D341Med (cell line): Measurements from ENCODE around the gene FIZ1.

Source experiments
- DNase-seq: peaks from one replicate; pipeline ENCODE4 v3.0.0; 2012; ENCODE audit warnings: low spot score

Gene FIZ1, protein sequence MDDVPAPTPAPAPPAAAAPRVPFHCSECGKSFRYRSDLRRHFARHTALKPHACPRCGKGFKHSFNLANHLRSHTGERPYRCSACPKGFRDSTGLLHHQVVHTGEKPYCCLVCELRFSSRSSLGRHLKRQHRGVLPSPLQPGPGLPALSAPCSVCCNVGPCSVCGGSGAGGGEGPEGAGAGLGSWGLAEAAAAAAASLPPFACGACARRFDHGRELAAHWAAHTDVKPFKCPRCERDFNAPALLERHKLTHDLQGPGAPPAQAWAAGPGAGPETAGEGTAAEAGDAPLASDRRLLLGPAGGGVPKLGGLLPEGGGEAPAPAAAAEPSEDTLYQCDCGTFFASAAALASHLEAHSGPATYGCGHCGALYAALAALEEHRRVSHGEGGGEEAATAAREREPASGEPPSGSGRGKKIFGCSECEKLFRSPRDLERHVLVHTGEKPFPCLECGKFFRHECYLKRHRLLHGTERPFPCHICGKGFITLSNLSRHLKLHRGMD

DNA sequence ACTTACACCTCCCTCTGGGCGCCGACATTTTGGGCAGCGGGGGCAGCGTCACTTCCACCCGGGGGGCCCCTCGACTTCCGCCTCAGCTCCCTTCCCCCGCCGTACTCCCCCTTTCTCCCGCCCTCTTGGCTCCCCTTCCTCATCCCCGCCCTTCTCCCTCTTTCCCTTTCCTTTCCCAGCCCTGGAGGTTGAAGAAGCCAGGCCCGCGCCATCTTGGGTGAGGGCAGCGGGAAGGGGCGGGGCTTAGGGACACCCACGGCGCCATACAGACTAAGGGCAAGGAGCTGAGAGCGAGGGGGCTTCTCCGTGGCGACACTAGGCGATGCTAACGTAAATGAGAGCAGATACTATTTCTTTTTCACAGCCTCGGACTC, at the start of gene FIZ1:
FIZ1 (minus strand) TSS at position 50 of the 374 bp plus-strand sequence. CDS start 1,652 bp downstream, outside the sequence.
- peak; percentile 86 for DNase-seq

DNA sequence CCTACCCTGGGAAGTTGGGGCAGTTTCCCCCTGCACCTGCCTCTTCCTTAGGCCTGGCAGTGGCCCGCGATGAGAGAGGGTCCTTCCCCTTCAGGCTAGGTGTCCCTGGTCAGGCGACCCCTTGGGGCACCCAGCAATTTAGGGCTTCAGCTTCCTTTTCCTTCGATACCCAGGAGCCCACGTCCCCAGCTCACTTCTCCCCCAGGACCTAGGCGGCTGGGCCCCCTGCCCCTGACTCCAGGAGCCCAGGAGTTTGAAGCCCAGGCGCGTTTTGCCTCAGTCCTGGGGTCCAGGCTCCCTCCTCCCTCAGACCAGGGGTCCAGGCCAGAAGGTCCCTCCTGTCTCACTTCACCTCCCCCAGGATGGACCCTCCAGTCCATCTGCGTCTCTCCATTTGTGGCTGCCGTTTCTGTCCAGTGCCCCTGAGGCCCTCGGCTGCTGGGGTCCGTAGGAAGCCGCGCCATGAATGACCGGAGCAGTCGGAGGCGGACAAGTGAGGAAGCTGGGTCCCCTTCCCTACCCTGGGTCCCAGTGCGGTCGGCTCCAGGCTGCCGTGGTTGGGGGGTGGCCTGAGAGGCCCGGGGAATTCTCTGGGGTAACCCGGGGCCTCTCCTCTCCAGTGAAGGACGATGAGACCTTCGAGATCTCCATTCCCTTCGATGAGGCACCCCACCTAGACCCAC, 49.4 kb upstream of the FIZ1 start:
- DNase-seq, result no peak

DNA sequence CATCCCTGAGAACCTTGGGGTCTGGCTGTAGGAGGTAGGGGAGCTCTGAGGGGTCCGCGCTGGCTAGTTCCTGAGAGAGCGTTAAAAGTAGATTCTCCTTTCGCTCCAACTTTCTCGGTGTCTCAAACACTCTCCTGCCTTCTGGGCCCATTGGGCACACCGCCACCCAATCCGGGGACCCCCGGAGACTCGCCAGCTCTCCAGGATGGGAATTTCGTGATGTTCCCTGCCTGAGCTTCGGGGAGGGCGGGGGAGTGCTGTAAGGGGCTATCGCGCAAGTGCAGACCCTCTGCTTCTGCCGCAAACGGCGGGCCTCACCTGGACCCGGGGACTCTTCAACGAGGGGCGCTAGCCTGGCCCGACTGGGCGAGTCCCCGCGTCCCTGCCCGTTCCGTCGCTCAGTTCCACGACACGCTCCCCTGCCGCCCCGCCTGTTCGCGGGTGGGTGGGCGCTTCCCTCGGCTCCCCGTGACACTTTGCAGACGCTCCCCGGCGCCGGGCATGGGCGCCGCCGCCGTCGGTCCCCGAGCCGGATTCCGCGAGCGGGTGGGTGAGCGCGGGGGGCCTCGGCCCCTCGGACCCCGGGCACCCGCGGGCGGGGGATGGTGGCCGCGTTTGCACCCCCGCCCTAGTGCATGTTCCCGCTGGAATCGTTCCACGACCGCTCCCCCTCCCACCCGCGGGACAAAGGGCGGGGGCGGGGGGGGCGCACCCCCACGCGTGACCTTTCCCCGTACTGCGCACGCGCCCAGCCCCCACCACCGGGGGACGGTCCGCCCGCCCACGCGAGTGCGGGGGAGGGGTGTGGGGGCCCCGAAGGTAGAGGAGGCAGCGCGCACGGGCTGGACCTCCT, 48.6 kb upstream of the FIZ1 start, which contains the start of gene CCDC106:
CCDC106 (plus strand) TSS at position 481 of the 853 bp plus-strand sequence. CDS start 835 bp downstream, outside the sequence.
- peak; percentile 86 for DNase-seq

DNA sequence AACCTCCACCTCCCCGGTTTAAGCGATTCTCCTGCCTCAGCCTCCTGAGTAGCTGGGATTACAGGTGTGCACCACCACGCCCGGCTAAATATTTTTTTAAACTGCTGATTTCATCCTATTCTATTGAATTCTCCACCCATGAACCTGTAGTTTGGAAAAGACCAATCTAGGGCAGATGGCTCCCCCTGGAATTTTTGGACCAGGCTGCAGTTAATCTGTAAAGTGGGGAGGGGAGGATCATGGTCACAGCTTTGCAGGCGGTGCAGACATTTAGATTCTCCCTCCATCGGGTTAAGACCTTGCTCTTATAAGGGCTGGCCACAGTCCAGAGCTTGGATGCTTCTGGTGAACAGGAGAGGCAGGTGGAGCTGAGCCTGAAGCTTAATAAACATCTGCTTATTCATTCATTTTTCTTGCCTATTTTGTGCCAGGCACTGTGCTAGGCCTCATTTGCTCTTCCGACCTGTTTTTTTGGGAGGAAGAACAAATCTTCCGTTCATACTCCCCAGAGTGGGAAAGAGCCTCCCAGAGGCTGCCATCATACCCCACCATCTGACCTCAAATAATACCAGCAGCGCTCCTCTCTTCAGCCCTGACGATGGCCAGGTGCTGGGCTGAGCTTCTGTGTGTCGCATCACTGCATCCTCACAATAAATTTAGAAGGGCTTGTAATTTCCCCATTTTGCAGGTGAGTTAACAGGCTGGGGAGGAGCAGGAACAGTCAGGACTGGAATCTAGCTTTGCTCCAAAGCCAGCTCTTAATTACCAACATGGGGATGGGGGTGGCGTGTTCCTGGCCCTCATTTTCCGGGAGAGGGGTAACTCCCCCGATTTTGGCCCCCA, 47.8 kb upstream of the FIZ1 start:
- DNase-seq, result no peak

DNA sequence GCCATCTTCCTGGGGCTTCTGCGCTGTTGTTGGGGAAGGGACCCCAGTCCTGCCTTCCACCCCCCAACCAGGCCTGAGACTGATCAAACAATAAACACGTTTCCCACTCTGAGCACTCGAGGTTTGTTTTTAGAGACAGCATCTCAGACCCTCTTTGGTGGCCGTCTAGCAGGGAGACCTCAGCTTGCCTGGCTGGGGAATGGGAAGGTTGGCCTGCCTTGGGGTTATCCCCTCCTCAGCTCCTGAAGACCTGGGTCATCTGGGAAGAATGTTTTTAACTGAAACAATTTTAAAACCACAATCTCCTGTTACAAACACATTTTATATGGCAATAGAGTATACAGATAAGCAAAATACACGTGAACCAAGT, 46.2 kb upstream of the FIZ1 start:
- no peak for DNase-seq

DNA sequence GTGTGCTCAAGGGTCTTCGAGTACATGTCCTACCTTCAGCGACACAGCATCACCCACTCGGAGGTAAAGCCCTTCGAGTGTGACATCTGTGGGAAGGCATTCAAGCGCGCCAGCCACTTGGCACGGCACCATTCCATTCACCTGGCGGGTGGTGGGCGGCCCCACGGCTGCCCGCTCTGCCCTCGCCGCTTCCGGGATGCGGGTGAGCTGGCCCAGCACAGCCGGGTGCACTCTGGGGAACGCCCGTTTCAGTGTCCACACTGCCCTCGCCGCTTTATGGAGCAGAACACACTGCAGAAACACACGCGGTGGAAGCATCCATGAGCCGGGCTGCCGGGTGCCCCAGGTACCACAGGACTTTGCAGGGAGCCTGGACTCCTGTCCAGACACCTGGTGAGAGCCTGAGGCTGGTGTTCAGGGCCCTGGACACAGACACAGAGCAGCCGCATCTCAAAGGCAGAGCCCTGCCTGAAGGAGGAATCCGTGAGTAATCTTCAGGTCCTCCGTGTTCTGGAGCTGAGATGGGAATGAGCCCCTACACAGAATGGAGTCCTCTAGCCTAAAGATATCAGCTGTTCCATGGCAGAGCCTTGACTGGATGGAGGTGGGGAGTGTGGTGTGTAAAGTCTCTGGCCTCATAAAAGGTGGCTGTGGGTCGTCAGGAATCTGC, 45.7 kb upstream of the FIZ1 start:
- DNase-seq, result no peak

DNA sequence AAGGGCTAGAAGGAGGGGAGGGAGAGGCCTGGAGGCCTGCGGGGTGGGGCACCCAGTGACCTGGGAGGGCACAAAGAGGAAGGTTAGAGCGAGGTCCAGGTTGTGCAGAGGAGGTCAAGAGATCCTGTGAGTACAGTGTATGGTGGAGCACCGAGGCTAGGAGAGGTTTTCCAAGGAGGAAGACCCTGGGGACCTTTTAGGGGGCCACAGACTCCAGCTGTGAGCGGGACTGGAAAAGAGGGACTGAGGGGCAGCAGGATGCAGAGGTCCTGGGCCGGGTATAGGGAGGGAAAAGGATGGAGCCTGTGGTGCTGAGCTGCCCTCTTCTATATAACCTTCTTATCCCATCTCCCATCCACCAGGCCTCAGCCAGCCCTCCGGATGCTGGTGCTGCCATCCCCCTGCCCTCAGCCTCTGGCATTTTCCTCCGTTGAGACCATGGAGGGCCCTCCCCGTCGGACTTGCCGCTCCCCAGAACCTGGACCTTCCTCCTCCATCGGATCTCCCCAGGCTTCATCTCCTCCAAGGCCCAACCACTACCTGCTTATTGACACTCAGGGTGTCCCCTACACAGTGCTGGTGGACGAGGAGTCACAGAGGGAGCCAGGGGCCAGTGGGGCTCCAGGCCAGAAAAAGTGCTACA, 45.0 kb upstream of the FIZ1 start:
- DNase-seq, result no peak

DNA sequence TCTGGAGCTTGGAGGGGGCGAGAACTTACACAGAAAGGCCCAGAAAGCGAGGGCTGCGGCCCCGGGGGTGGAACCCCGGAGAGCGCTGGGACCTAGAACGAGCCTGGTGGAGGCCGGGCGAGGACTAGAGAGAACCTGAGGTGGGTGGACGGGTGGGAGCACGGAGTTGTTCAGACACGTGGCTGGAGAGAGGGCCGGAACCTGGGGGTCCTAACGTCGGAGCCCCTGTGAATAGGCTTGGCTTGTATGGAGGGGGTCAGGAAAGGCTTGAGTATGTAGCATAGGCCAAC, 44.5 kb upstream of the FIZ1 start:
- DNase-seq, result no peak

DNA sequence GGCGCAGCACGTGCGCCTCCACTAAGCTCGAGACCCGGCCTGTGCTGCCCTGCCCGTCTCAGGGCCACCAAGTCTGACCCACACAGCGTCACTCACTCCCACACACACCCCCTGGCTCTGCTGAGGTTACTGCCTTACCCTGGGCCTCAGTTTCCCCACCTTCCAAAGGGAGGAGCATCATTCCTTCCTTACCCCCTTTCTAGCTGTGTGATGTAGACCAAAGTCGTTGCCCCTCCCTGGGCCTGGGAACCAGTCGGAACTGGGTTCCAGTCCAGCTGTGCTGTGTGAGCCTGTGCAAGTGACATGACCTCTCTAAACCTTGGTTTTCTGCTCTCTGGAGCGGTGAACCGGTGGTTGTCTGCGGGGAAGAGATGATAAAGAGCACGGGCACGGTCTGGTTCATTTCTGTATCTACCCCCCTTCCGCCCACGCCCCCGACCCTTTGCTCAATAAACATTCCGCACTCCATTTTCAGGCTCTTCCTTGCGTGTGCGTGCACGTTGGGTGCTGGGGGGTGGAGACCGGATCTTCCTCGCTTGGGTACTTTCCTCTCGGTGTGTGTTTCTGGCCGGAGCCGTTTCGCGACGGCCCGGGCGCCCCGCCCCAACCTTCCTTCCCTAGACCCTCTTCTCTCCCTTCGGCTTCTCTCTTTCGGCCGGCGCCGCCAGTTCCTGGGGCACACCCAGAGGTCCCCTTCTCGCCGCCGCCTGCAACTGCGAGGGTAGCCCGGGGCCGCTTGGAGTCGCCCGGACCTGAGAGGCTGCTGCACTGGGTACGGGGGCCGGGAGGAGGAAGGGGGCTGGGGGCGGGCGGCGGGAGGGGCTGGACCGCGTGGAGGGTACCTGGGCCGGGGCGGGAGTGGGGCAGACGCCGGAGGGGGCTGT, 43.9 kb upstream of the FIZ1 start, which contains the start of gene ZNF581:
ZNF581 (plus strand) TSS at position 647 of the 884 bp plus-strand sequence. CDS start 923 bp downstream, outside the sequence.
- peak; percentile 77 for DNase-seq

DNA sequence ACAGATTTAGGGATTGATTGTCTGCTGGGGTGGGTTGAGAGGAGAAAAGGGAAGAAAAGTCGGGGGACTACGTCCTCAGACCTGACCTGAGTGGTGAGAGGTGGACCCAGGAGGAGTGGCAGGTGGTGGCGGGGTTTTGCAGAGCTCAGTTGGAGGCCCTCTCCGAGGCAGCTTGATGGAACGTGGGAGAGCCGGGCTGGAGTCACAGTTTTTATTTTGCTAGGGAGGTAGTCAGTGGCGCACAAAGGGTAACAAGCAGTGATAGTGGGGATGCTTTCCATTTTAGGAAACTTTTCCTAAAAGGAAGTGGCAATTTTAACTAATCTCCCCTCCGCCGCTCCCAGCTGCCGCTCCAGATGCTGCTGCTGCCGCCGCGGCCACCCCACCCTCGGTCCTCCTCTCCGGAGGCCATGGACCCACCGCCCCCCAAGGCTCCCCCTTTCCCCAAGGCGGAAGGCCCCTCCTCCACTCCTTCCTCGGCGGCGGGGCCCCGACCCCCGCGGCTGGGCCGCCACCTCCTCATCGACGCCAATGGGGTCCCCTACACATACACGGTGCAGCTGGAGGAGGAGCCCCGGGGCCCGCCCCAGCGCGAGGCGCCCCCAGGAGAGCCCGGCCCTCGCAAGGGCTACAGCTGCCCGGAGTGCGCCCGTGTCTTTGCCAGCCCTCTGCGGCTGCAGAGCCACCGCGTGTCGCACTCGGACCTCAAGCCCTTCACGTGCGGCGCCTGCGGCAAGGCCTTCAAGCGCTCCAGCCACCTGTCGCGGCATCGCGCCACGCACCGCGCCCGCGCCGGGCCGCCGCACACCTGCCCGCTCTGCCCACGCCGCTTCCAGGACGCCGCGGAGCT, 43.1 kb upstream of the FIZ1 start:
- peak; percentile 53 for DNase-seq

DNA sequence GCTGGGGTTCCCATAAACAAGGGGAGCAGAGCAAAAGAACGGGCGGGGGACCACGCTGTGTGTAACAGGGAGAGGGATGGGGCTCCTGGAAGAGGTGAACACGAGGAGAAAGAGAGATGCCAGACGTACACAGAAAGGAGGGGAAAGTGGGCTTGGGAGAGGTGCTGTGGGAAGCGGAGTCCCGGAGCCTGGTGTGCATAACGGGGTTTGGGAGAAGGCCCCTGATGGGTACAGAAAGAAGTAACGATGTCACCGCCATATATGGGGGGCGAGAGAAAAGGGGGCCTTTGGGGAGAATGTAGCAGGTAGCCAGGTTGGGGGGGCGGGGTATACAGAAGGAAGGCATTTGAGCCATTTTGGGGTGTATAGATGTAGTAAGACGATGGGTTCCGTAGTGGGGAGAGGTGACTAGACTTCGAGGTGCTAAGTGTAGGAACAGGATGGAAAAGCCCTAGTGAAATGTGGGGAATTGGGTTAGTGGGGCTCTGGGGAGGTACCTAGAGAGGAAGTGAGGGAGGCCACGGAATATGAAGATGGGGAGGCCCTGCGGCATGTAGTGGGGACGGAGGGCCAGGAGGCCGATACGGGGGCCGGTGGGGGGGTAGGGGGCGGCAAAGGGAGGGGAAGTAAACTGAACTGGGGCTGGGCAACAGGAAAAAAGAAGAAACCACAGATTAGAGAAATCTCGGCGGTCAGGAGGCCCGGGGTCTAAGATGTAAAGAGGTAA, 42.3 kb upstream of the FIZ1 start:
- DNase-seq, result no peak

DNA sequence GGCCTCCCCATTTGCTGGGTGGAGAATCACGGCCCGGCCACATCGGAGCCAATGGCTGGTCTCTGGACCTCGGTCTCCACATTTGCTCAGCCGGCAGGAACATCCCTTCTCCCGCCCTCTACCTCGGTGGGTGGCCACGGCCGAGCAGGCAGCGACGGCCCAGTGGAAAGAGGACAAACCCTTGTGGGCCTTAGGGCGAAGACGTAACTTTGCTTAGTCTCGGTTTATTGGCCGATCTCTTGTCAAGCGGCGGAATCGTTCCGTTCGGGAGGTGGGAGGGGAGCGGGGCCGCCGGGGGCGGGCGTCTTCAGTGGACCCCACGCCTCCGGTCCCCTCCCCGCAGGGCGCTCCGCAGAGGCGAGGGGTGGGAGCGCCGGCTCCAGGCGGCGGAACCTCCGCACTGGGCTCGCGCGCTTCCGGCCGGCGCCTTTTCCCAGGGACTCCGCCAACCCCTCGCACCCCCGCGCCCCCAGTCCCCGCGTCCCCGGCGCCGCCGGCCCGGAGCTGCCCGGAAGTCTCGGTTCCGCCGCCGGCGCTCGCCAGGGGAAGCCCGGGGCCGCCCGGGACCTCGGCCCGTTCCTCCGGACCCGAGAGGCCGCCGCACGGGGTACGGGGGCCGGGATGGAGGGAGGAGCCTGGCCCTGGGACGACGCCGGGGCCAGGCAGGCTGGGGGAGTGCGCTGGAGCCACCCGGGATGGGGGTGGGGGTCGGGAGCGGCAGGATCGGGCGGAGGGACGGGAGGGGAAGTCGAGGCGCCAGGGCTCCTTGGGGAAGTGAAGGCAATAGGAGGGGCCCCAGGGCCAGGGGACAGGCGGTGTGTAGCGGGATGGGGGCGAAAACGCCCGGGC, 41.5 kb upstream of the FIZ1 start, which contains the start of gene ZNF580:
ZNF580 (plus strand) TSS at position 426 of the 849 bp plus-strand sequence. CDS start 1,507 bp downstream, outside the sequence.
- peak; percentile 85 for DNase-seq

DNA sequence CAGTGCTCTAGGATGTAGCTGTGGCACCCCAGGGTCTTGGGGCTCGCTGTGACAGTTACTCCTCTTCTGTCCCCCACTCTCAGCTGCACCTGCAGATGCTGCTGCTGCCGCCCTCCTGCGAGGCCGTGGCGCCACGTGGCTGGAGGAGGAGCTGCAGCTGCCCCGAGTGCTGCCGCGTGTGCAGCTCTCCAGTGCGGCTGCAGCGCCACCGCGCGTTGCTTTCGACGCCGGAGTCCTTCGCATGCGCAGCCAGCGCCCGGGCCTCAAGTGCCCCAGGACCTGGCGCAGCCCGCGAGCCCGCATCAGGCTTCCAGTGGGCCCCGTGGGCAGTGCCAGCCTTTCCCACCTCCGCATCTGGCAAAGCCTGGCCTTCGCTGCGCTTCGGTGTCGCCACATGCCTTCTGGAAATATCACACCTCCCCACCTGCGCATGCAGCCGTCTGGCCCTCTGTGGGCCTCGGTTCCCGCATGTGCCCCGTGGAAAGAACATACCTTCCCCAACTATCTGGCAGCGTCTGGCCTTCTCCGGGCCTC, 40.8 kb upstream of the FIZ1 start:
- no peak for DNase-seq

DNA sequence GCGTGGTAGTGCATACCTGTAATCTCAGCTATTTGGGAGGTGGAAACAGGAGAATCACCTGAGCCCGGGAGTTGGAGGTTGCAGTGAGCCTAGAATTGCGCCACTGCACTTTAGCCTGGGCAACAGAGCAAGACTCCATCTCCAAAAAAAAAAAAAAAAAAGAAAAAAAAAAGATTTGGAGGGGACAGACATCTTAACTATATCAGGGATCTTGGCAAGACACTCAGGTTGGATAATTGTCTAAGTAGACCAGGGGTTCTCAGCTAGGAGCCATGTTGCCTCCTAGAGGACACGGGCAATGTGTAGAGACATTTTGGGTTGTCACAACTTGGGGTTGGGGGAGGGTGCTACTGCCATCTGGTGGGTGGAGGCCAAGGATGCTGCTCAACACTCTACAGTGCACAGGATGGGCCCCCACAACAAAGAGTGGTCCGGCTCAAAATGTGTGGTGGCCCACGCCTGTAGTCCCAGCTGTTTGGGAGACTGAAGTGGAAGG, 39.6 kb upstream of the FIZ1 start:
- DNase-seq, result no peak

DNA sequence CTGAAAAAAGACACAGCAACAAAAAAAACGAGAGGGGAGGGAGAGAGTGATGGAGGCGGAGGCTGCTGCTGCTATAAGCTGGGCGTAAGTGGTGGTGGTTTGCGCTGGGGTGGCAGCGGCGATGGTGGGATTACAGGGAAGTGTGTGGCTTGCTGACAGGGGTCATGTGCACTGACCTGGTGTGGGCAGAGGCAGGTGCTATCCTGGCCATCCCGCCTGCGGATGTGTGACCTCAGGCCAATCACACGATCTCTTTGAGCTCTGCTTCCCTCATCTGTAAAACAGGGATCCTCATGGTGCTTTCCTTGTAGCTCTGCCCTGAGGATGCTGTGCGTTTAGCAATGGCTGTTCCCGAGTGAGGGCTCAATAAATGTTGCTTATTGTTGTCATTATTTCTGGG, 38.2 kb upstream of the FIZ1 start:
- DNase-seq, result no peak

DNA sequence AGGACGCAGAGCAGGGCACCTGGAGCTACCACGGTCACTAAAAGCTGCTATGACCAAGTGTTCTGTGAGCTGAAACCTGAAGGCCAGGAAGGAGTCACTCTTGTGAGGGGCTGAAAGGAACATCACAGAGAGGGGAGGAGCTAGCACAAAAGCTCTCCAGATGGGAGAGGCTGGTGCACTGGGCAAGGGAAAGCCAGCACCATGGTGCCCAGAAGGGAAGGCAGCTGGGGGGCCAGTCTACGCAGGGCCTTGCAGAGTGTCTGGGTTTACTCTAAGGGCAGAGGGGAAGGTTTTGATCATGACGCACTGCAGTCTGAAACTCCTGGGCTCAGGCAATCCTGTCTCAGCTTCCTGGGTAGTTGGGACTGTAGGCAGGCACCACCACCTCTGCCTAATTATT, 37.4 kb upstream of the FIZ1 start:
- DNase-seq, result no peak
